GM20431 (cell line): Measurements from ENCODE around the gene TREM2.
"Not testable (repeated sequence)": the region's sequence is repeated elsewhere in the genome, so short reads cannot be mapped to it uniquely, and the experiment has no call there.

Source experiments
- in situ Hi-C: fragments of 300-500 bp; cut with MseI, MboI; formaldehyde crosslinking; loops from one replicate; pipeline ENCODE4 v1.15.0; 2020; ENCODE audit warnings: low sequenced_read_pairs; ENCODE audit not compliant: unreplicated experiment

Gene TREM2

DNA sequence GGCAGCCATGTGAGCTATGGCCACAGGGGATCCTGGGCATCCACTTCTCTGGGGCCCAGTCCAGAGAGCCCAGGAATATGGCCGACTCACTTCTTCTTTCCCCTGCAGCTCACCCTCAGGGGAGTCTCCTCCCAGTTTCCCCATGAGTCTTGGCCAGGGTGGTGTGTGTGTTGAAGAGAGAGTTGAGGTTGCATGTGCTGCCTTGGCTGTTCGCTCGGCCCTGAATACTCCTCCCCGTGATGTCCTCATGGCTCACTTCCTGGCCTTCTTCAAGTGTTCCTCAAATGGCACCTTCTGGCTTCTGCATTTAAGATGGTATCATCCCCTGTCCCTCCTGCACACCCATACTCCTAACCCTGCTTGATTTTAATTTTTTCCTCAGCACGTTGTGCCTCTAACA lies 5.6 kb downstream of the TREM2 start:
- in situ Hi-C loops: no loop called here

- in situ Hi-C loops: no loop called here
Measured at GRCh38 chr6:41156771-41157170, 6.1 kb downstream of the TREM2 start.

GRCh38 chr6:41156001-41156400 lies 6.9 kb downstream of the TREM2 start:
- in situ Hi-C loops: no loop called here

GRCh38 chr6:41155132-41155805 lies 7.6 kb downstream of the TREM2 start:
- in situ Hi-C loops: no loop called here

- in situ Hi-C loops: no loop called here
Measured at GRCh38 chr6:41153992-41154625, 8.8 kb downstream of the TREM2 start, which contains the start of gene TREML1. TSS of gene TREML1 (minus strand) at chr6:41154347. CDS start at chr6:41154288, 59 bp downstream.

DNA sequence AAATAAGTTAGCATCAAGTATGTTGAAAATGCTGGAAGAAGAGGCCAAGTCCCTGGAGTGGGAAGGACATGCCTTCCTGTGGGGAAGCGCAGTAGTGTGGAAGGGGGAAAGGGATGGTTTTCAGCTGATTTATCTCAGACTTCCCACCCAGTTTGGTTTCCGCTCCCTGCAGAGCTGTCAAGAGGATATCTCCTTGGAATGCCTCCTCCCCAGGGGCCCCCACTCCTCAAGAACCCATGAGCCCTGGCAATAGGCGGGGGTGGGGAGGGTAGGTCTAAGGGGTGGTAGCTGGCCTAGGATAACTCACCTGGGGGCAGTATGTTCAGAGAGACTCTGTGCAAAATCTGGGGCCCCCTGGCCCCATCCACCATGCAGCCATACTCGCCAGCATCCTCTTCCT lies 9.5 kb downstream of the TREM2 start:
- in situ Hi-C loops: no loop called here

DNA sequence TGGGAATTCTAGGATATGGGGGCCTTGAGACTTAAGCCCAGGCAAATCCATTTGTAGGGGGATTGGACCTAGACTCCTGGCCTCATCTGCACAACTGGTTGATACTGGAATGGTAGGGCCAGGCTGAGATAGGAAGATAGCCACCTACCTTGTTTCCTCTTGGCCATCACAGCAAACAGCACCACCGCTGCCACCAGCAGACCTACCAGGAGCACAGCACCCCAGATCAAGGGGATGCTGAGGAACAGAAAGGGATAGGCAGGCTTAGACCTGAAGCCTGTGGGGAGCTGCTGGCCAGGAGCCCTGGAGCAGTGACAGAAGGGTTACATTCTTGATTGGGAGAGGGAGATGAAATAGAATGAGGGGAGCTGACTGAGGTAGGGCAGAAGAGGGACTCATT lies 12.2 kb downstream of the TREM2 start:
- in situ Hi-C loops: no loop called here

GRCh38 chr6:41147917-41148316 lies 15.0 kb downstream of the TREM2 start:
- in situ Hi-C loops: no loop called here

DNA sequence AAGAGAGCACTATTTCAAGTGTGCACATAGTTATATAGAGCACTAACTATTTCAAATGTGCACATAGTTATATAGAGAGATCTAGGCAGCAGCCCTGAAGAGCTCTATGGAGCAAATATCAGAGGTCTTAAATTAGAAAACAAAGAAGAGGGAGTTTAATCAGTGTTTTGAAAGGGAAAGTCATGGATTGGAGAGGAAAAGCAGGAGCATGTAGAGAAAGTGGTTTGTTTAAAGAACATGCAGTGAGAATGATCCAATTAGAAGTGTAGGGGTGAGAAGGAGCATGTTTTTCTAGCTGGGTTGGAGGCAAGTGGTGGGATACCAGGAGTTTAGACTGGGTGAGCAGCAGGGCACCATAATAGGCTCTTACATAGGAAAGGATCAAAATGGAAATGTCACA lies 26.0 kb downstream of the TREM2 start:
- in situ Hi-C loops: no loop called here

GRCh38 chr6:41135062-41135832 lies 27.7 kb downstream of the TREM2 start:
- in situ Hi-C loops: no loop called here

GRCh38 chr6:41132254-41132653 lies 30.7 kb downstream of the TREM2 start:
- in situ Hi-C loops: no loop called here

DNA sequence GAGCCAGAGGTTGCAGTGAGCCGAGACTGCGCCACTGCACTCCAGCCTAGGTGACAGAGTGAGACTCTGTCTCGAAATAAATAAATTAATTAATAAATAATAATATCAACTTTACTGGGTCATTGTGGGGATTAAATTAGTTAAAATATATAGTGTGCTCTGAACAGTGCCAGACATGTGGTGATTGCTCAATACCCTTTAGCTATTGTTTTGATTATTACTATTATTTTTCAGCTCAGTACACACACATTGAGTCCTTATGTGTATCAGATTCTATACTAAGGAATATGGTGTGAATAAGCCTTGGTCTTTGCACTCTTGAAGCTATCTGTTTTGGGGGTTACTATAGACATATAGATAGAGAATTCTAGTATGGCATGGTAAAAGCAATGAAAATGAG lies 37.6 kb downstream of the TREM2 start:
- in situ Hi-C loops: no loop called here

DNA sequence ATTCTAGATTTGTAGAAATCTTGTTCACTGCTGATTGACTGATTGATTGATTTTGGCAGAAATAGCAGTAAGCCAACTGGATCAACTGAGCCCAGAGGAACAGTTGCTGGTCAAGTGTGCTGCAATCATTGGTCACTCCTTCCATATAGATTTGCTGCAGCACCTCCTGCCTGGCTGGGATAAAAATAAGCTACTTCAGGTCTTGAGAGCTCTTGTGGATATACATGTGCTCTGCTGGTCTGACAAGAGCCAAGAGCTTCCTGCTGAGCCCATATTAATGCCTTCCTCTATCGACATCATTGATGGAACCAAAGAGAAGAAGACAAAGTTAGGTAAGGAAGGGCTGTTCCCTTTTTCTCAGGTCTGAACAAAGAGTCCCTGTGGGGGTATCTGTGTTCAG lies 40.0 kb downstream of the TREM2 start:
- in situ Hi-C loops: no loop called here

DNA sequence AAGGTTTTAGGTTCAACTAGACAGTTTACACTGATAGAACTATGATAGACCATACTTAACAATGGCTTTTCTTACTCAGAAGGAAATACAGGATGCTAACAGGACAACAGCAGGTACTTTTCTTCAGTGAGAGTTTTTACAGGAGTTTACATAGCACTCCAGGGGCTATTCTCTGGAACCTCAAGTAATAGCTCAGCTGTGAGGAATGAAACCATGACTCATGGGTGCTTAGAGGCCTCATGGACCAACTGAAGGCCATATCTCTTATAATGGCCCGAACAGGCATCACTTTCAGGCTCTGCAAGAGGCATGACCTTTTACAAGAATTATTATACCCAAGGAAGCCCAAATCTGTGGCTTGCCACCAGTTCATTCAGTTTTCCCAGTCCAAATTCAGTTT lies 40.5 kb downstream of the TREM2 start:
- in situ Hi-C loops: no loop called here

DNA sequence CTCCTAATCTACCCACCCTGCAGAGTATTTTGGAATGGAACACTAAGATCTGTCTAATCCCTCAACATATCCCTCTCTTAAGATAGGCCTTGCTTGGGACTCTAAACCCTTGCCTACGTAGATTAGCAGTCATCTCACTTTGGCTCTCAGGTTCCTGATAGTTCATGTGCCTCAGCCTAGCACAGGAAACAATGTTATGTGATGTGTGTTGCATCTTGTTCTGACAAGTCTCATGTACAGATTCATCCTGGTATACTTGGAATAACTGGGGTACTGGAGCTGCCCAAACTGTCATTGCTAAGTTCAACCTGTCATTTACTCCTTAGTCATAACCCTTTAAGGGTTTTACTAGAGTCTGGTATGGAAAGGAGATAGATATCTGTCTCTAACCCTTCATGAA lies 42.9 kb downstream of the TREM2 start:
- in situ Hi-C loops: no loop called here

DNA sequence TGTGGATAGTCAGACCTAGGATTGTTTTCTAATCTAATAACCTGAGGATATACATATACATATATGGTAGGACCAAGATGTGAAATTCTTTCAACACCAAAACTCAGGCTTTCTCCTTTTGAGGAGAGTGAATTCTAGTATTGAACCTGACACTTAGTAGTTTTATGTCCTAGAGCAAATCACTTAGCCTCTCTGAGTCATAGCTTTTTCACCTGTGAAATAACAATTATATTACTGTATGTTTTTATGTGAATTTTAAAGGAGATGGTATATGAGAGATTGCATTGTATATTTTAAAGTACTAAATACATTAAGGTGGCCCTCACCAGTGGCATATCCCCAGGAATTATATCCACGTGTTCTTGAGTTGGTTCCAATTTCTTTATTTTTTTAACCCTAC lies 43.4 kb downstream of the TREM2 start:
- in situ Hi-C loops: no loop called here

DNA sequence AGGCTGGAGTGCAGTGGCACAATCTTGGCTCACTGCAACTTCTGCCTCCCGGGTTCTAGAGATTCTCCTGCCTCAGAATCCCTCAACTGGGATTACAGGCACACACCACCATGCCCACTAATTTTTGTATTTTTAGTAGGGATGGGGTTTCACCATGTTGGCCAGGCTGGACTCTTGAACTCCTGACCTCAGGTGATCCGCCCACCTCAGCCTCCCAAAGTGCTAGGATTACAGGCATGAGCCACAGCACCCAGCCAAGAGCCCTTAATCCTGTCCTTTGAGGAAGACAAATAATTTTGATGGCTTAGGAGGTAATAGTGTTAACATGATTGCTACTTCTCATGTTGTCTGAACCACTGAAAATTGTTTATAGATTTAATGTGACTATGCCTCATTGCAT lies 47.9 kb downstream of the TREM2 start:
- in situ Hi-C loops: not testable (repeated sequence)

DNA sequence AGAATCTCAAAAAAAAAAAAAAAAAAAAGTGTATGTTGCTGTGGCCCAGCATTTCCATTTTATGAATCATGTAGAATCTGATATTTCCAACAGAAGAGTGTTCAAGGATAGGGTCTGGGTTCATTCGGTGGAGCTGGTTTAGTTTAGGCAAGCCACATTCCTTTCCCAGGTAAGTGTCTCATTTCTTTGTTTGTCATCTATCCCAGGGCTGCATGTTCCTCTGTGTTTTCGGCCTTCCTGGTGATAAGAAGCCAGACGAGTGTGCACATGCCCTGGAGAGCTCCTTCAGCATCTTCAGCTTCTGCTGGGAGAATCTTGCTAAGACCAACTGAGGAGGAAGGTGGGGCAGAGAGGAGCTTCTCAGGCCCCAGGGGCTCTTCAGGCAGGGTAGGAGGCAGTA lies 51.9 kb downstream of the TREM2 start:
- in situ Hi-C loops: no loop called here
